OCI-LY7 (cell line): ENCODE data around the gene PARD3B. TPM values are rescaled to one million over a fixed set of nuclear protein-coding genes. Genes with fewer than 3 reads are reported as not detected.

Experiments used
- small RNA-seq: library from RNA; depleted of rRNA; stranded (forward); fragments of <200 nt; gene quantifications from one replicate; pipeline ENCODE3, GENCODE V24; 2014
- total RNA-seq, 2 experiments: library from RNA; depleted of rRNA in 1 of 2; stranded (reverse); fragments of >200 nt in 1 of 2; shearing (Covaris generic) in 1 of 2; gene quantifications; 2 replicates each; pipeline ENCODE4 v1.2.3, GENCODE V29; 2014 to 2022

The PARD3B gene
- total RNA-seq, 2 experiments from 2014 or later, result not detected

Small RNAs within 50 kb of the gene (small RNA-seq; reads per million reads assigned to genes)
- gene AC008171.1, result not detected
